GM10847 (cell line): ENCODE results near the gene MTHFD1L.

Experiments used
- POLR2A ChIP-seq: IDR thresholded peaks from 2 replicates; pipeline ENCODE4 v1.6.1; 2011; ENCODE audit not compliant: insufficient read length; ENCODE audit errors: extremely low read depth

MTHFD1L gene

DNA sequence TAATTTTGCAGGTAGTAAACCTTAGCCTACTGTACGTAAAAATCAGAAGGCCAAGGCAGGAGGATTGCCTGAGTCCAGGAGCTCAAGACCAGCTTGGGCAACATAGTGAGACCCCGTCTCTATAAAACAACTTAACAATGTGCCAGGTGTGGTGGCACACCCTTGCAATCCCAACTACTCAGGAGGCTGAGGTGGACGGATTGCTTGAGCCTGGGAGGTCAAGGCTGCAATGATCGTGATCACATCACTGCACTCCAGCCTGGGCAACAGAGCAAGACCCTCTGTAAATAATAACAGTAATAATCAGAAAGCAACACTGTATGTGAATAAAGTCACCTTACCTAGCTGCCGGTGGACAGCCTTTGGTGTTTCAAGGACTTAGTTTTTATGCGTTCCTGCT is 48.9 kb downstream of the MTHFD1L start:
- no peak for TF ChIP-seq POLR2A

DNA sequence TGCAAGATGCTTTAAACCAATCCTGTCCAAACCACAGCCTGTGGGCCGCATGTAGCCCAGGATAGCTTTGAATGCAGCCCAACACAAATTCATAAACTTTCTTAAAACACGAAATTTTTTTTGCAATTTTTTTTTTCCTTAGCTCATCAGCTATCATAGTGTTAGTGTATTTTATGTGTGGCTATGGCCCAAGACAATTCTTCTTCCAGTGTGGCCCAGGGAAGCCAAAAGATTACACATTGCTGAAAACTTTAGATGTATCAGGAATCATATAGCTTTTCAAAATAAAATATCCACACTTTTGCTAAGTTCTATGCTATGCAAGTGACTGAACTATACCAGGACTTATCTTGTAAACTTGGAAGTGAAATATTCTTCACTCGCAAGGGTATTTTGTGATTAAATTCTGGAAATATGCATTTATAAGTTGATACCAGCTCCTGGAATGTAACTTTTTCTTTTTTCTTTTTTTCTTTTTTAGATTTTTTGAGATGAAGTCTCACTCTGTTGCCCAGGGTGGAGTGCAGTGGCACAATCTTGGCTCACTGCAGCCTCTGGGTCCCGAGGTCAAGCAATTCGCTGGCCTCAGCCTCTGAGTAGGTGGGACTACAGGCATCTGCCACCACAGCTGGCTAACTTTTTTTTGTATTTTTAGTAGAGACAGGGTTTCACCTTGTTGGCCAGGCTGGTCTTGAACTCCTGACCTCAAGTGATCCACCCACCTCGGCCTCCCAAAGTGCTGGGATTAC is 49.8 kb downstream of the MTHFD1L start:
- TF ChIP-seq POLR2A = no peak

DNA sequence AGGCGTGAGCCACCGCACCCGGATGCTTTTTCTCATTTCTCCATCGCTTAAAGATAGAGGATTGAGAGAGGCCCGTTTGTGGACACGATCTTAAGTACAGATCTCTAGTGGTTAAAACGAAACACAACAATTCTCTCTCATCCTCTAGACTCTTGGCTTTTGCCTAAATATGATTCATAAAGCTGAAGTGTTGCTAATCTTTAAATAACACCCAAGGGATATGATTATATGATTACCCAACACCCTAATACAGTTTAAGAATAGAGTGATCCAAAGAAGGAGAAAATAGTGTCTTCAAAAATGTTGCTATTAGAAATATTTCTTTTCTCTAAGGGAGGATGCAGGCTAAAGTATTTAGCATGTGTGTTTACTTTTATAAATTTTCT is 50.4 kb downstream of the MTHFD1L start:
- TF ChIP-seq POLR2A = no peak

DNA sequence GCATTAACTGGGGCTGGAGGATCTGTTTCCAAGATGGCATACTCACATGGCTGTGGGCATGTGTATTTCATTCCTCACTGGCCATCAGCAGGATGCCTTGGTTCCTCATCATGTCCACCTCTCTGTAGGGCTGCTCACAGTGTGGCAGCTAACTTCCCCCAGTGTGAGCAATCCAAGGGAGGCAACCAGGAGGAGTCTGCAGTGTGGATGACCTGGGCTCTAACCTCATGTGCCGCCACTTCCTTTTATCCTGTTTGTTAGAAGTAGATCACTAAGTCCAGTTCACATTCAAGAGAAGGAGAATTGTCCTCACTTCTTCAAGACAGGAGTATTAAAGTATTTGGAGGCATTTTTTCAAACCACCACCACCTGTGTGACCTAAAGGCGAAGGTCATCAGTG is 54.4 kb downstream of the MTHFD1L start:
- TF ChIP-seq POLR2A = no peak

DNA sequence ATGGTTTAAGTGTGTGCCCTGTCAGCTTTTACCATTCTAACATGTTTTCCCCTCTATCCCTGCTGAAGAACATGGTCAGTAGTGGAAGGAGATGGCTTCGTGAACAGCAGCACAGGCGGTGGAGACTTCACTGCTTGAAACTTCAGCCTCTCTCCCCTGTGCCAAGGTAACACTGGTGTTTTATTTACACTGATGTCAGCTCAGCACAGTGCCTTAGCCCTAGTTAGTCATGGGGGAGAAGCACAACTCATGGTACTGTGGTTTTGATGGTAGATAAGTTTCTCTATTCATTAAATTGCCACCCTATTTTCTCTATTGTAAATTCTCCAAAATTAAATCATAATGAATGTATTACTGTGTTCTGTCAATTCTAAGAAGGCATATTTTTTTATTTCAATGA is 56.6 kb downstream of the MTHFD1L start:
- TF ChIP-seq POLR2A = no peak

- TF ChIP-seq POLR2A = no peak
Observed at GRCh38 chr6:150924808-150925589, 59.5 kb downstream of the MTHFD1L start.

DNA sequence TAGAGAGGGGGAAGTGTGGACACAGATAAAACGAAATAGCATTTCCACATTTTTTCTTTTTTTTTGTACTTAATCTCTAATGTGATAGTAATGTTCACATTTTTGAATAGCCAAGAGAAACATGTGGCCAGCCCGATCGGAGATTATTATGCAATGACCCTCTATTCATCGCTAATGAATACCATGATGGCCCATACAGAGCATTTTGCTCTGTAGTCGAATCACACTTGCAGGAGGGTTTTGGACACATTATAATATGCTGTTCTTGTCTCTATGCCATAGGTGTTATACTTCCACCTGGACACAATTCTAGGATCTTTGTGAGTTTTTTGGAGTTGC is 60.1 kb downstream of the MTHFD1L start:
- no peak for TF ChIP-seq POLR2A

DNA sequence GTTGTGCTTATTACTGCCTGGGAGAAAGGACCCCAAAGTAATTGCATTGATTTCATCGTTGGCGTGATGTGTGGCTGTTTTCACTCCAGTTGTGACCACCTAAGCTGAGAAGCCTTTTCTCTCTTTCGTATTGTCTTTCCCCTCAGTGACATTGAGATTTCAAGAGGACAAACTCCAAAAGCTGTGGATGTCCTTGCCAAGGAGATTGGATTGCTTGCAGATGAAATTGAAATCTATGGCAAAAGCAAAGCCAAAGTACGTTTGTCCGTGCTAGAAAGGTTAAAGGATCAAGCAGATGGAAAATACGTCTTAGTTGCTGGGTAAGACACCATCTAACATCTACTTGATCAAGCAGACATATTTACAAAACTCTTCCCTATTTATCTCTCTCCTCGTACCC is 60.5 kb downstream of the MTHFD1L start:
- TF ChIP-seq POLR2A = no peak

GRCh38 chr6:150928882-150929281 is 63.4 kb downstream of the MTHFD1L start:
- no peak for TF ChIP-seq POLR2A

DNA sequence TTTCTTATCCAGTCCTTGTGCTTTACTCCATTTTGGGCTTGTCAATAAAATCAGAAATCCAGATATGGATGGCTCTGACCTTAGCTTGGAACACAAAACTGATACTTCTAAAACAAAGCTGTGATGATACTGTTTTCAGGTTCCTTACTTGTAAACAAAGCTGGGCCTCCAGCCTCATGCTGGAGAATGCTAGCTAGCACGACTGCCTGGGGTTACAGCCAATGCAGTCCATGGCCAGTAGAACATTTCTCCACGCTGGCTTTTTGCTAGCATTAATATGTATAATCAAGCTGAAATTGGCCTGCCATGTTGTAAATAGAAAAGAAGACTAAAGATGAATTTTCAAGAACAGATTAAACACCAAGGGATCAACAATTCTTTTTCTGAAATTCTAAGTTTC is 63.9 kb downstream of the MTHFD1L start:
- no peak for TF ChIP-seq POLR2A

DNA sequence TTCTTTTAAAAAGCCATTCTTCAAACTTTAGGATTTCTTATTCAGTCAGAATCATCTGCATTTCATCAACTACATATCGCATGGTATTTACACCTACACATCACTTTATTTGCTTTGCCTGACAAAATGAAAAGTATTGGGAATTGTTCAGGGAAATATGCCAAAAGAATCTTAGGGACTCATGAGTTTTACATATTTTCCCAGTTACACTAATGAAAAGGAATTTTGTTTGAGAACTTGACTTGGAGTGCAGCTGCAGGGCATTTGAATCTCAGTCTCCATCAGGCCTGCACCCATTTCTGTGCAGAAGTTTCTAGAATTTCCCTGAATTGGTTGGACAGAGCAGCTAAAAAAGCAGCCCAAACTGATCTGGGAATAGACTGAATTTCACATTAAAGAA is 65.3 kb downstream of the MTHFD1L start:
- no peak for TF ChIP-seq POLR2A

GRCh38 chr6:150931405-150931804 is 65.9 kb downstream of the MTHFD1L start:
- TF ChIP-seq POLR2A = no peak

DNA sequence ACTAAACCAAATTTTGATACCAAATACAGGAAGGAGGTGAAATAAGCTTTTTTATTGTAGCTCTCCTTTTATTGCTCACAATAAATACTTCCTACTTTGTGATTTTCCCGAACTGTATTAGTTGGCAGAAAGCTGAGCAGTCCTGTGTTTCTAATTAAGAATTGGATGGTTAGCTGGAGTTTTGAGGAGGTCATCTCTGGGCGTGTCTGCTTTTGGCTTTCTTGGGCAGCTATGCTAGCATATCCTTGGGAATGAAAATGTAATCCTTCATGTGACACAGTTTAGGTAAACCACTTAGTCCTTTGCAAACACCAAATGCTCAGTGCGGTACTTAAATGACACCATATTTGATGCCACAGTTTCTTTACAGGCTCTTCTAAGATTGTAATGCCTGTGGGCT is 67.5 kb downstream of the MTHFD1L start:
- TF ChIP-seq POLR2A = no peak

DNA sequence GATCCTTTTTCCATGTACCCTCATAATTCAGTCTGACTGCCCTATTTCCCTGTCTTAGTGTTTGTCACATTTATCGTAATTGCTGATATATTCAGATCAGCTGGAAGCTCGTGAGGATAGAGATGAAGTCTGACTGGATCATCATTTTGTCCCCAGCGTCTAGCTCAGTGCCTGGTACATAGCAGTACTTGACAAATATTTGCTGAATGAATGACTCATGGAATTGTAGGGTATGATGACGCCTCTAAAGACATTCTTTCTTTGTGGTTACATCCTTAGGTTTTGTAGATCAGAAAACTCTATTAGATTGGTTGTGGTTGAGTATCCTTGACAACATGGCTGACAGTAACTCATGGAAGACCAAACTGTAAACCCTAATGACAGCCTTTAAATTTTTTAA is 68.9 kb downstream of the MTHFD1L start:
- no peak for TF ChIP-seq POLR2A

DNA sequence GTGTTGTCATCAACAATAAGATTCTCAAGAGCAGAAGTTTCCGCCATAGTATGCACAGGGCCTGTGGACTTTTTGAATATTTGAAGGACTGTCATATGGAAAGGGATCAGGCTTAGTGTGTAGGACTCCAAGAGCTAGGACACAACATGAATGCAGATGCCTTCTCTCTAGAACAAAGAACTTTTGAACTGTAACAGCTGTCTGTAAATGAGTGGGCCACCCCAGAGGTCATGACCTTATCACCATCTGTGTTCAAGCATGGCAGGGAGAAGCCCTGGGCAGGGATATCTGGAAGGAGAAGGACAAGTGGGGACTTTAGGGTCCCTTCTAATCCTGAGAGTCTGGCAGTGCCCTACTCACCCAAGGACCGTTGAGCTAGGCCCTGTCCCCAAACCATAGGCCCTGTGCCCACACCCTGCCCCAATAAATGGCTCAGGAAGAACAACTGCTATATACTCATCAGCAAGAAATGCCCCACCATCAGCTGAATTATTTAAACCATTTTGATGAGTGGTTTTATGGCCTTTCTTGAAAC is 70.6 kb downstream of the MTHFD1L start:
- TF ChIP-seq POLR2A = no peak

DNA sequence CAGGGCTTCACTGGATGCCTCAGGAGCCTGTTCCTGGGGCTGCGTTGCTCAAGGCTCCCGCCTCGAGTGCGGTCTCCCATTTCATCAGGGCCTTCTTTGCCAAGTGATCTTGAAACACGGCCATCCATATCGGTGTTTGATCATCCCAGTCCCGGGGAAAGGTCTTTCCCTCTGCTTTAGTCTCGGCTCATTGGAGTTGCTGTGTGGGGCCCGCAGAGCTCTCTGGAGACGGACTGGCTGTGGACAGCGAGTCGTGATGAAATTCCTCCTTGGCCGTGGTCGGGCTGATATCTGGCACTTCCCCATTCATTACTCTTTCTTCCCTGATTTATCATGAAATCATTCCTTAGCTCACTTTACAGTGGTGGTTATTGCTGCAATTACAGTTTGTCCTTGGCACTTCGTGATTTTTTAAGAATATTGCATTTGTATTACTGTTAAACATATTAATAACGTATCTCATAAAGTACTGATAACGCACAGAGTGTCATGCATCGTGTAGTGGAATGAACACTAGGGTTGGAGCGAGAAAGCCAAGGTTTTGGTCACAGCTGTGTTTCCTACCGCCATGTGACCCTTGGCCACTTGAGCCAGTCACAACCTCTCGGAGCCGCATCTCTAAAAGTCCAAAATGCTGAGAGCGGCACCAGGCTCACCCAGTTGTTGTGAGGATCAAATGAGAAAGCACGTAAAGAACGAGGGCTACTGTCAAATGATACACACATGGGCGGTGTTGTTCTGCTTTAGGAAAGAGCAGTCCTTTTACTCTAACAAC is 71.8 kb downstream of the MTHFD1L start:
- TF ChIP-seq POLR2A = no peak
